ENCODE data around the gene PRM3. TPM values are rescaled to one million over a fixed set of nuclear protein-coding genes. Genes with fewer than 3 reads are reported as not detected.

The PRM3 gene
- polyA plus RNA-seq, 1 donor from 2014 or later: not detected

DNA sequence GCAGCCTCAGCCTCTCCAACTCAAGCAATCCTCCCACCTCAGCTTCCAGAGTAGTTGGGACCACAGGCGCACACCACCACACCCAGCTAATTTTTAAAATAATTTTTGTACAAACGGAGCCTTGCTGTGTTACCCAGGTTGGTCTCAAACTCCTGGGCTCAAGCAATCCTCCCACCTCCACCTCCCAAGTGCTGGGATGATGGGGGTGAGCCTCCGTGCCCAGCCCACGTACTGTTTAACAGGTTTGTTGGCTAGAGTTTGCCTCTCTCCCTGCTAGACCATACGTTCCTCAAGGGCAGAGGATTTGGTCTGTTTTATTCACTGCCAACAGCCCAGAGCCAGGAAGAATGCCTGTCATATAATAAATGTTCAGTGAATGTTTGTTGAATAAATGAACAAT, 44.0 kb downstream of the PRM3 start:
- Histone ChIP-seq H3K4me2 (ENCODE audit: low read length) (no peak overlapping the region), H2AFZ (ENCODE audit: low read depth, low read length) (no peak overlapping the region), H3K4me3 (ENCODE audit: low read length) (no peak overlapping the region), H3K36me3 (ENCODE audit: insufficient read depth, low read length) (no peaks in the 10 kb centered on the region), H3K9me3 (ENCODE audit: low read length) (no peaks in the 10 kb centered on the region), H3K27me3 (ENCODE audit: insufficient read depth, low read depth, low read length) (no peaks in the 10 kb centered on the region), H3K9ac (ENCODE audit: low read length) (no peak overlapping the region), H4K20me1 (ENCODE audit: insufficient read depth) (no peaks in the 10 kb centered on the region), H3K79me2 (replicated peaks; ENCODE audit: insufficient read depth, low read length) (no peaks in the 10 kb centered on the region), H3K9me2 (ENCODE audit: insufficient read depth, low read length) (no peaks in the 10 kb centered on the region), H3K27ac (ENCODE audit: low read length) (no peak overlapping the region), H3F3A (ENCODE audit: insufficient read depth, low read length, poor library complexity, severe bottlenecking) (no peaks in the 10 kb centered on the region)
- TF ChIP-seq MXI1 (conservative IDR thresholded peaks at IDR 0.05; ENCODE audit: poor library complexity, severe bottlenecking): no peak
- TF ChIP-seq POLR2AphosphoS5 (IDR thresholded peaks at IDR 0.05): no peak
- TF ChIP-seq EP300 (conservative IDR thresholded peaks at IDR 0.05; ENCODE audit: poor library complexity, severe bottlenecking): no peak
- TF ChIP-seq EZH2 (IDR thresholded peaks at IDR 0.05; ENCODE audit: borderline replicate concordance, insufficient read depth, low read length, poor library complexity, severe bottlenecking): no peak
- no peak for TF ChIP-seq SMC3 (conservative IDR thresholded peaks at IDR 0.05; ENCODE audit: poor library complexity)
- no peak for TF ChIP-seq RAD21 (conservative IDR thresholded peaks at IDR 0.05)
- TF ChIP-seq, protein P1, sequence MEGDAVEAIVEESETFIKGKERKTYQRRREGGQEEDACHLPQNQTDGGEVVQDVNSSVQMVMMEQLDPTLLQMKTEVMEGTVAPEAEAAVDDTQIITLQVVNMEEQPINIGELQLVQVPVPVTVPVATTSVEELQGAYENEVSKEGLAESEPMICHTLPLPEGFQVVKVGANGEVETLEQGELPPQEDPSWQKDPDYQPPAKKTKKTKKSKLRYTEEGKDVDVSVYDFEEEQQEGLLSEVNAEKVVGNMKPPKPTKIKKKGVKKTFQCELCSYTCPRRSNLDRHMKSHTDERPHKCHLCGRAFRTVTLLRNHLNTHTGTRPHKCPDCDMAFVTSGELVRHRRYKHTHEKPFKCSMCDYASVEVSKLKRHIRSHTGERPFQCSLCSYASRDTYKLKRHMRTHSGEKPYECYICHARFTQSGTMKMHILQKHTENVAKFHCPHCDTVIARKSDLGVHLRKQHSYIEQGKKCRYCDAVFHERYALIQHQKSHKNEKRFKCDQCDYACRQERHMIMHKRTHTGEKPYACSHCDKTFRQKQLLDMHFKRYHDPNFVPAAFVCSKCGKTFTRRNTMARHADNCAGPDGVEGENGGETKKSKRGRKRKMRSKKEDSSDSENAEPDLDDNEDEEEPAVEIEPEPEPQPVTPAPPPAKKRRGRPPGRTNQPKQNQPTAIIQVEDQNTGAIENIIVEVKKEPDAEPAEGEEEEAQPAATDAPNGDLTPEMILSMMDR (IDR thresholded peaks at IDR 0.05; ENCODE audit: poor library complexity, severe bottlenecking): no peak
- TF ChIP-seq REST (IDR thresholded peaks at IDR 0.05; ENCODE audit: borderline replicate concordance): no peak
- TF ChIP-seq TAF1 (IDR thresholded peaks at IDR 0.05; ENCODE audit: low read depth): no peak

- H3F3A ChIP-seq (ENCODE audit: insufficient read depth, low read length, poor library complexity, severe bottlenecking): no peaks in the 10 kb centered on the region
- no peak overlapping the region for H3K4me2 ChIP-seq (ENCODE audit: low read length)
- H3K36me3 ChIP-seq (ENCODE audit: insufficient read depth, low read length): no peaks in the 10 kb centered on the region
- no peak overlapping the region for H2AFZ ChIP-seq (ENCODE audit: low read depth, low read length)
- no peak overlapping the region for H3K9ac ChIP-seq (ENCODE audit: low read length)
- no peaks in the 10 kb centered on the region for H3K79me2 ChIP-seq (replicated peaks; ENCODE audit: insufficient read depth, low read length)
- no peaks in the 10 kb centered on the region for H3K9me2 ChIP-seq (ENCODE audit: insufficient read depth, low read length)
- H3K27ac ChIP-seq (ENCODE audit: low read length): no peak overlapping the region
- H3K27me3 ChIP-seq (ENCODE audit: insufficient read depth, low read depth, low read length): no peaks in the 10 kb centered on the region
- no peaks in the 10 kb centered on the region for H4K20me1 ChIP-seq (ENCODE audit: insufficient read depth)
- TF ChIP-seq TAF1 (IDR thresholded peaks at IDR 0.05; ENCODE audit: low read depth) (no peak), POLR2AphosphoS5 (IDR thresholded peaks at IDR 0.05) (no peak), RAD21 (conservative IDR thresholded peaks at IDR 0.05) (no peak), SMC3 (conservative IDR thresholded peaks at IDR 0.05; ENCODE audit: poor library complexity) (no peak), EZH2 (IDR thresholded peaks at IDR 0.05; ENCODE audit: borderline replicate concordance, insufficient read depth, low read length, poor library complexity, severe bottlenecking) (no peak), EP300 (conservative IDR thresholded peaks at IDR 0.05; ENCODE audit: poor library complexity, severe bottlenecking) (no peak), REST (IDR thresholded peaks at IDR 0.05; ENCODE audit: borderline replicate concordance) (no peak), MXI1 (conservative IDR thresholded peaks at IDR 0.05; ENCODE audit: poor library complexity, severe bottlenecking) (no peak)
- TF ChIP-seq, protein P1 (IDR thresholded peaks at IDR 0.05; ENCODE audit: poor library complexity, severe bottlenecking): no peak
- no peaks in the 10 kb centered on the region for H3K9me3 ChIP-seq (ENCODE audit: low read length)
- no peak overlapping the region for H3K4me3 ChIP-seq (ENCODE audit: low read length)
These were observed 47.5 kb downstream of the PRM3 start for GRCh38 chr16:11225677-11226549.
